Measurements from ENCODE around the gene C9orf50. TPM values are rescaled to one million over a fixed set of nuclear protein-coding genes. Genes with fewer than 3 reads are reported as not detected.
"Not testable (repeated sequence)": the region's sequence is repeated elsewhere in the genome, so short reads cannot be mapped to it uniquely, and the experiment has no call there.

C9orf50 gene
- total RNA-seq, 1 donor from 2014 or later, result not detected

DNA sequence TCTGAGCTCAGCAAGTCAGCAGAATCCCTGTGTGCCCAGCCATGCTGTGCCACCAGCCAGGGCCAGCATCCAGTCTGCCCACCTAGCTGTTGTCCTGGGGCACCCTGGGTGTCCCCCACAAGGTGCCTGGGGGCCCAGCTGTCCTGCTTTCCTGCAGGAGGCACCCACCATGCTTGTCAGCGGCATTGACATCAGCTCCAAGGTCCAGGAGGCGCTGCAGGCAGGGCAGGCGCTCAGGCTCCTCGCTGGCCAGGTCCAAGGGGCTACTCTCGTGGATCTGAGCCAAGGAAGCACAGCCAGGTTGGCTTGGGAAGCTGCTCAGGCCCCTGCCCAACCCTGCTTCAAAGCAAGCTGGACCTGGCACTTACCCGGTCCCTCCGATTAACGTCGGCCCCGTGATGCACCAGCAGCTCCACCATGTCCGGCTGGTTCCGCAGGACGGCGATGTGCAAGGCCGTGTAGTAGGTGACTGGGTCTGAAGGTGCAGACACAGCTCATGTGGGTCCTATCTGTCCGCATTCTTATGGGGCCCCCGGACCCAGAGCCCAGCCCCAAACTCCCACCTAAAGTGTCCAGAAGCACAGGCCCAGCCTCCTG lies 18.2 kb upstream of the C9orf50 start:
- intact Hi-C loops (cut with DNase I), result no loop called here
- TF ChIP-seq, protein P1, sequence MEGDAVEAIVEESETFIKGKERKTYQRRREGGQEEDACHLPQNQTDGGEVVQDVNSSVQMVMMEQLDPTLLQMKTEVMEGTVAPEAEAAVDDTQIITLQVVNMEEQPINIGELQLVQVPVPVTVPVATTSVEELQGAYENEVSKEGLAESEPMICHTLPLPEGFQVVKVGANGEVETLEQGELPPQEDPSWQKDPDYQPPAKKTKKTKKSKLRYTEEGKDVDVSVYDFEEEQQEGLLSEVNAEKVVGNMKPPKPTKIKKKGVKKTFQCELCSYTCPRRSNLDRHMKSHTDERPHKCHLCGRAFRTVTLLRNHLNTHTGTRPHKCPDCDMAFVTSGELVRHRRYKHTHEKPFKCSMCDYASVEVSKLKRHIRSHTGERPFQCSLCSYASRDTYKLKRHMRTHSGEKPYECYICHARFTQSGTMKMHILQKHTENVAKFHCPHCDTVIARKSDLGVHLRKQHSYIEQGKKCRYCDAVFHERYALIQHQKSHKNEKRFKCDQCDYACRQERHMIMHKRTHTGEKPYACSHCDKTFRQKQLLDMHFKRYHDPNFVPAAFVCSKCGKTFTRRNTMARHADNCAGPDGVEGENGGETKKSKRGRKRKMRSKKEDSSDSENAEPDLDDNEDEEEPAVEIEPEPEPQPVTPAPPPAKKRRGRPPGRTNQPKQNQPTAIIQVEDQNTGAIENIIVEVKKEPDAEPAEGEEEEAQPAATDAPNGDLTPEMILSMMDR (IDR thresholded peaks at IDR 0.05), result no peak
- Histone ChIP-seq H3K9me3 (no peaks in the 10 kb centered on the region), H3K27me3 (no peaks in the 10 kb centered on the region), H3K4me3 (no peak overlapping the region), H3K27ac (no peak overlapping the region), H3K4me1 (peaks cover 19% of the 10 kb centered on the region), H3K36me3 (peaks cover 55% of the 10 kb centered on the region)
- DNase-seq (no peak), ATAC-seq (no peak)

DNA sequence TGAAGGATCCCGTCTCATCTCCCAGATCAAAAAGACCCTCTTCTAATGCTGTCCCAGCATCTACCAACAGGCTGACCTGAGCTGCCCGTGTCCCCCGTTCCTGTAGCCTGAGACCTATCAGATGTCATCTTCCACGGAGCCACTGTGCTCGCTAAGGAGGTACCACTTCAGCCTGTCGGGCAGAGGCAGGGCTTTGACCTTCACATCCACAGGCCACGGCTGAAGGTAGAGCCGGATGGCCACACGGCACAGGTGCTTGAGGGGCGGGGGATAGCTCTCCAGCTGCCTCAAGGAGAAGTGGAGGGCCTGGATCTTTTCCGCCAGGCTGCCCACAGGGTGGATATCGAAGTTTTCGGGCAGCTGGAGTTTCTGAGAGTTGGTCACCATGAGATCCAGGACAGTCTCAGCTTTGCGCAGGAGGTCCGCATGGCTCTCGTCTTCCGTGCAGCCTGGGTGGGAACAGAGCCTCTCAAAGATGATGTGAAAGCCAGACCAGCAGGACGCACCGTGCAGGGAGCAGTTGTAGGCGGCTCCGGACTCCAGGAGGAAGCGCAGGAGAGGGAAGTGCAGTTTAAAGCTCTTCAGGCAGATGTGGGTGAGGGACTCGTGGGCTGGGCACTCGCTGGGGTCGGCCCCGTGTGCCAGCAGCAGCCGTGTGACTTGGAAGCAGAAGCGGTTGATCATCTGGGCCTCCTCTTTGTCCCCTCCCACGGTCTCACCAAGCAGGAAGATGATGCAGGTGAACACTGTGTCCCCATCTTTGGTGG lies 17.0 kb upstream of the C9orf50 start:
- peaks cover 19% of the 10 kb centered on the region for H3K4me1 ChIP-seq
- H3K27me3 ChIP-seq, result no peaks in the 10 kb centered on the region
- intact Hi-C loops (cut with DNase I), result no loop called here
- H3K9me3 ChIP-seq, result no peaks in the 10 kb centered on the region
- no peak overlapping the region for H3K27ac ChIP-seq
- TF ChIP-seq, protein P1 (IDR thresholded peaks at IDR 0.05), result no peak
- DNase-seq (no peak), ATAC-seq (no peak)
- H3K4me3 ChIP-seq, result no peak overlapping the region
- peaks cover 67% of the 10 kb centered on the region for H3K36me3 ChIP-seq

DNA sequence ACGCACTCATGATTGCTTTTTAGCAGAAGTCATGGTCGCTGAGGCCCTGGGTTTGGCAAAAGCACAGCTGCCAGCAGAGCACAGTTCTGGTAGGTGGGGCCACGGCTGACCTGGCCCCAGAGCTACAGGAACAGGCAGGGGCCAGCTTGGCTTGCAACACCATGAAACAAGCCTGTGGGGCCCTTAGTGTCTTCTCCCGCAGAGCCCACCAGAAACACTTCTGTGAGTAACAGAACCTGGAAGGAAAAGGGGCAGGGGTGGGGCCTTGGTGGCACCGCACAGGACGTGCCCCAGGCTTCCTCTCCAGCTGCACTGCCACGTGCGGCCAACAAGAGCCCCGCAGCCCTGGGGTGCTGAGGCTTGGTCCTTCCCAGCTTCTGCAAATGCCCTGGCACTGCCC lies 16.2 kb upstream of the C9orf50 start:
- no peak overlapping the region for H3K27ac ChIP-seq
- H3K27me3 ChIP-seq, result no peaks in the 10 kb centered on the region
- intact Hi-C loops (cut with DNase I), result no loop called here
- no peaks in the 10 kb centered on the region for H3K9me3 ChIP-seq
- H3K4me1 ChIP-seq, result peaks cover 19% of the 10 kb centered on the region
- no peak overlapping the region for H3K4me3 ChIP-seq
- TF ChIP-seq, protein P1 (IDR thresholded peaks at IDR 0.05), result no peak
- ATAC-seq (no peak), DNase-seq (no peak)
- peaks cover 72% of the 10 kb centered on the region for H3K36me3 ChIP-seq

DNA sequence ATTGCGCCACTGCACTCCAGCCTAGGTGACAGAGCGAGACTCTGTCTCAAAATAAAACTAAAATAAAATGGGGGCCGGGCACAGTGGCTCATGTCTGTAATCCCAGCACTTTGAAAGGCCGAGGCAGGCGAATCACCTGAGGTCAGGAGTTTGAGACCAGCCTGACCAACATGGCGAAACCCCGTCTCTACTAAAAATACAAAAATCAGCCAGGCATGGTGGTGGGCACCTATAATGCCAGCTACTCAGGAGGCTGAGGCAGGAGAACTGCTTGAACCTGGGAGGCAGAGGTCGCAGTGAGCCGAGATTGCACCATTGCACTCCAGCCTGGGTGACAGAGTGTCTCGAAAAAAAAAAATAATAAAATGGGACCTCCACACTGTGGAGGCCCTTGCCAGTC lies 15.4 kb upstream of the C9orf50 start:
- H3K27ac ChIP-seq; H3K4me3 ChIP-seq; H3K9me3 ChIP-seq; ATAC-seq; H3K27me3 ChIP-seq; intact Hi-C loops (cut with DNase I); DNase-seq: not testable (repeated sequence)
- peaks cover 72% of the 10 kb centered on the region for H3K36me3 ChIP-seq
- peaks cover 19% of the 10 kb centered on the region for H3K4me1 ChIP-seq

DNA sequence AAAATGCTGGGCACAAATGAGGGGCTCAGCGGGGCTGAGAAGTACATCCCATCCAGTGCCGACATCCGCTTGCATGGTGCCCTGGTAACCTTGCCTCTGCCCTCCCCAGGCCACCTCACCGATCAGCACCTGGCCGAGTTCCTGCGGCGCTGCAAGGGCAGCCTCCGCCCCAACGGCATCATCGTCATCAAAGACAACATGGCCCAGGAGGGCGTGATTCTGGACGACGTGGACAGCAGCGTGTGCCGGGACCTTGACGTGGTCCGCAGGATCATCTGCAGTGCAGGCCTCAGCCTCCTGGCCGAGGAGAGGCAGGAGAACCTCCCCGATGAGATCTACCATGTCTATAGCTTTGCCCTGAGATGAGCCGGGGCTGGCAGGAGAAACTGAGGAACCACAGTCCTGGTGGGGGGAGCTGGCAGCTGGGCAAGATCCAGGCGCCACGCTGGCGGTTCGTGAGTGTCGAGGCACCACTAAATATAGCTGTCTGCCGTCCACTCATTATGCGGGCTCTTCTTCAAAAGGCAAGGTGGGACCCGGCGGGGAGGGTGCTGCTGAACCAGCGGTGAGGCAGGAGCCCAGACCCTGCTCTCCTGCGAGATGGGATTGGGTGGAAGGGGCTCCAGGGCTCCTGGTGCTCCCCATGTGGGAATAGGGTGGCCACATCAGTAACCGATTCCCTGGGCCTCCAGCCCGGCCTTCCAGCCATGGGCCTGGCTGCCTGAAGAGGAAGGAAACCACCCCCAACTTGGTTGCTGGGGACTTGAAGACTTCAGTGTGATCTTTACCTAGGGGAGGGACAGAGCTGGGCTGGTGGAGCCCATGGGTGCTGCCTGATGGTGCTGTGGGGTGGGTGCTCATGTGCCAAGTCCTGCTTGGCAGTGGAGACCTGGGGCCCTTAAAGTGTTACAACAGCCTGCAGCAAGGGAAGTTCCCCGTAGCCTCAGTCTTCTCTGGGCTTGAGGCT lies 14.5 kb upstream of the C9orf50 start:
- no peak overlapping the region for H3K27ac ChIP-seq
- TF ChIP-seq, protein P1 (IDR thresholded peaks at IDR 0.05), result no peak
- DNase-seq (no peak), ATAC-seq (no peak)
- H3K9me3 ChIP-seq, result no peaks in the 10 kb centered on the region
- no peak overlapping the region for H3K4me3 ChIP-seq
- H3K36me3 ChIP-seq, result peaks cover 72% of the 10 kb centered on the region
- peaks cover 9% of the 10 kb centered on the region for H3K4me1 ChIP-seq
- intact Hi-C loops (cut with DNase I), result no loop called here
- H3K27me3 ChIP-seq, result no peaks in the 10 kb centered on the region
